HepG2 (cell line): ENCODE data around the gene GPS1. TPM values are rescaled to one million over a fixed set of nuclear protein-coding genes. Genes with fewer than 3 reads are reported as not detected.

Source experiments
- ARID2 ChIP-seq: sonication (generic); formaldehyde crosslinking; IDR thresholded peaks from 2 replicates; pipeline ENCODE4 v1.8.1; 2022; ENCODE audit warnings: mild to moderate bottlenecking, missing genetic modification reagents, borderline replicate concordance
- ATF2 ChIP-seq: sonication (generic); formaldehyde crosslinking; IDR thresholded peaks from 2 replicates; pipeline ENCODE4 v1.4.0; 2020; ENCODE audit warnings: missing genetic modification reagents
- CC2D1A ChIP-seq: sonication (generic); formaldehyde crosslinking; IDR thresholded peaks from 2 replicates; pipeline ENCODE4 v1.8.1; 2023; ENCODE audit warnings: mild to moderate bottlenecking, missing genetic modification reagents
- CSRNP2 ChIP-seq: sonication (generic); formaldehyde crosslinking; conservative IDR thresholded peaks from 2 replicates; pipeline ENCODE4 v1.8.0; 2022; ENCODE audit warnings: low read depth, missing genetic modification reagents
- ETS1 ChIP-seq: sonication (generic); formaldehyde crosslinking; IDR thresholded peaks from 2 replicates; pipeline ENCODE4 v1.4.0; 2020; ENCODE audit warnings: missing genetic modification reagents
- HINFP ChIP-seq: sonication (generic); formaldehyde crosslinking; IDR thresholded peaks from 2 replicates; pipeline ENCODE4 v1.4.0; 2020; ENCODE audit warnings: low read depth, mild to moderate bottlenecking, missing genetic modification reagents
- HNRNPL ChIP-seq: fragments of 200-400 bp; formaldehyde crosslinking; IDR thresholded peaks from 2 replicates; pipeline ENCODE4 v1.6.1; 2017; ENCODE audit warnings: mild to moderate bottlenecking, low read depth, low read length
- MAZ ChIP-seq, 2 experiments: sonication (generic) in 1 of 2; formaldehyde crosslinking in 1 of 2; IDR thresholded peaks; 2 replicates each; pipeline versions ENCODE4 v1.5.0 to v1.6.1; 2012 to 2020; ENCODE audit warnings: low read depth in 2 of 2, mild to moderate bottlenecking in 2 of 2, borderline replicate concordance in 1 of 2, improper control_type of control experiment in 1 of 2, low read length in 1 of 2, missing genetic modification reagents in 1 of 2, moderate library complexity in 1 of 2
- MXD4 ChIP-seq: IDR thresholded peaks from 2 replicates; pipeline ENCODE4 v1.6.1; 2016; ENCODE audit warnings: mild to moderate bottlenecking, missing biosample characterization, missing genetic modification reagents
- NFE2 ChIP-seq: sonication (generic); formaldehyde crosslinking; IDR thresholded peaks from 2 replicates; pipeline ENCODE4 v1.4.0; 2020; ENCODE audit warnings: missing genetic modification reagents
- NR0B2 ChIP-seq: sonication (generic); formaldehyde crosslinking; IDR thresholded peaks from 2 replicates; pipeline ENCODE4 v1.4.0; 2020; ENCODE audit warnings: mild to moderate bottlenecking, missing genetic modification reagents
- SMC3 ChIP-seq: IDR thresholded peaks from 2 replicates; pipeline ENCODE4 v1.6.1; 2011; ENCODE audit warnings: low read length, improper control_type of control experiment
- SMYD3 ChIP-seq: sonication (generic); formaldehyde crosslinking; IDR thresholded peaks from 2 replicates; pipeline ENCODE4 v1.8.1; 2023; ENCODE audit warnings: mild to moderate bottlenecking, missing genetic modification reagents
- TEAD3 ChIP-seq: optimal IDR thresholded peaks from 2 replicates; pipeline ENCODE3; 2016; ENCODE audit warnings: borderline replicate concordance
- TP53 ChIP-seq: sonication (generic); formaldehyde crosslinking; conservative IDR thresholded peaks from 2 replicates; pipeline ENCODE4 v1.4.0; 2020; ENCODE audit warnings: missing genetic modification reagents
- TRIM24 ChIP-seq: sonication (generic); formaldehyde crosslinking; IDR thresholded peaks from 2 replicates; pipeline ENCODE4 v1.8.0; 2022; ENCODE audit warnings: mild to moderate bottlenecking, missing genetic modification reagents
- ZBTB25 ChIP-seq: IDR thresholded peaks from 2 replicates; pipeline ENCODE4 v1.6.1; 2018; ENCODE audit warnings: missing genetic modification reagents
- ZNF674 ChIP-seq: sonication (generic); formaldehyde crosslinking; IDR thresholded peaks from 2 replicates; pipeline ENCODE4 v1.5.0; 2020; ENCODE audit warnings: low read depth, mild to moderate bottlenecking, missing genetic modification reagents
- ZNF747 ChIP-seq: sonication (generic); formaldehyde crosslinking; IDR thresholded peaks from 2 replicates; pipeline ENCODE4 v1.8.1; 2023; ENCODE audit warnings: missing genetic modification reagents, mild to moderate bottlenecking, borderline replicate concordance
- ZNF772 ChIP-seq: sonication (generic); formaldehyde crosslinking; IDR thresholded peaks from 2 replicates; pipeline ENCODE4 v1.5.0; 2020; ENCODE audit warnings: mild to moderate bottlenecking, missing genetic modification reagents
- ZNF781 ChIP-seq: sonication (generic); formaldehyde crosslinking; IDR thresholded peaks from 2 replicates; pipeline ENCODE4 v1.5.1; 2020; ENCODE audit warnings: borderline replicate concordance, mild to moderate bottlenecking, missing genetic modification reagents; ENCODE audit errors: not compliant biosample characterization
- polyA plus RNA-seq, 8 experiments: library from polyadenylated mRNA; depleted of rRNA in 3 of 8; stranded (reverse) in 7 of 8; unstranded in 1 of 8; fragments of >200 nt; fragmentation: Illumina TruSeq in 4 of 8; extraction: Trizol in 4 of 8; gene quantifications; 2 replicates each; pipeline versions ENCODE4 v1.2.1 to v1.2.3, GENCODE V29; 2011 to 2016; ENCODE audit warnings: low read depth in 4 of 8, missing spikeins in 1 of 8, mixed read lengths in 1 of 8; ENCODE audit not compliant: insufficient read depth in 1 of 8
- total RNA-seq, 5 experiments: library from RNA; depleted of rRNA; stranded (reverse); fragments of >200 nt; fragmentation: Illumina TruSeq; extraction: Trizol; gene quantifications; 2 replicates each; pipeline ENCODE4 v1.2.3, GENCODE V29; 2016; ENCODE audit warnings: low read depth in 1 of 5

GPS1 gene
- total and polyA plus RNA-seq, 2 of the 13 experiments (the other 11 are each of a cell fraction or from before 2014, with no cell fraction given) = 124 to 128 TPM

GRCh38 chr17:82065638-82066303, 14.1 kb downstream of the GPS1 start, which contains the start of gene DUS1L (continued):
- TF ChIP-seq ZNF781 (CRISPR knock-in tag) (no peak), ZNF772 (peak; percentile 82; the same call in 1 of the 2 replicates), ETS1 (CRISPR knock-in tag) (no peak), ZBTB25 (CRISPR knock-in tag) (peak; percentile 99), ZNF674 (CRISPR knock-in tag) (0 out of 2 replicates have a peak, but pooled peaks have one; percentile 70), TP53 (peak; percentile 72), NFE2 (CRISPR knock-in tag) (0 out of 2 replicates have a peak, but pooled peaks have one; percentile 27), HNRNPL (0 out of 2 replicates have a peak, but pooled peaks have one; percentile 70), ARID2 (CRISPR knock-in tag) (no peak), MXD4 (CRISPR knock-in tag) (peak; percentile 59; the same call in 1 of the 2 replicates), MAZ (IDR thresholded peaks at IDR 0.05; ENCODE audit: borderline replicate concordance, low read depth, low read length) (peak; percentile 67; the same call in 1 of the 2 replicates), MAZ (CRISPR knock-in tag; IDR thresholded peaks at IDR 0.05; ENCODE audit: low read depth) (peak; percentile 93), HINFP (CRISPR knock-in tag) (peak; percentile 68; the same call in 1 of the 2 replicates), TEAD3 (CRISPR knock-in tag) (peak; percentile 74), SMC3 (no peak), ATF2 (CRISPR knock-in tag) (peak; percentile 92), ZNF747 (peak; percentile 90), NR0B2 (CRISPR knock-in tag) (peak; percentile 97), SMYD3 (CRISPR knock-in tag) (0 out of 2 replicates have a peak, but pooled peaks have one; percentile 32), CC2D1A (CRISPR knock-in tag) (0 out of 2 replicates have a peak, but pooled peaks have one; percentile 15), TRIM24 (CRISPR knock-in tag) (no peak), CSRNP2 (CRISPR knock-in tag) (no peak)
